ENCODE results near the gene G6PC3. TPM values are rescaled to one million over a fixed set of nuclear protein-coding genes. Genes with fewer than 3 reads are reported as not detected.

The G6PC3 gene
- total and polyA plus RNA-seq, 4 donors: 6.7 to 15.1 (median 8.3) TPM

DNA sequence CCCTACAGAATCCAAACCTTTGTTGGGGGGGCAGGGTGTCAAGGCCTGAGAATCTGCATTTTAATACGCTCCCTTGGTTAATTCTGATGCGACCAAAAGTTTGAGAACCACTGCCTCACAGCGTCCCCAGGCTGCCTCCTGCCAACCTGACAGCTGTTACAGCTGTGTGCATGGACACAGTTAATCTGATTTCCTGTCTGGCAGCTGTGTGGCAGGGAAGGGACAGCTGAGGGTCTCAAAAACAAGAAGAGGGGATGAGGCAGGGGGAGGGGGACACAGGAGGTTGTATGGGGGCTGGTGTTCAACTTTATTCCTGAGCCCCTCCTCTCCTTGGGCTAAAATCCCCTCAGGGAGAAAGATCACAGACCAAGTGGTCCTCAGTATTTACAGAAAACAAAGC, 35.4 kb downstream of the G6PC3 start:
- Histone ChIP-seq H3K4me1 (ENCODE audit: control insufficient read depth in 4 of 4, insufficient read depth in 4 of 4, low read length in 3 of 4) (peaks cover 22 to 74% (median 54%) of the 10 kb centered on the region in 4 donors), H3K4me3 (ENCODE audit: low read depth in 1 of 3, low read length in 3 of 3) (no peak overlapping the region), H3K9me3 (ENCODE audit: control insufficient read depth in 4 of 4, low read length in 3 of 4) (no peaks in the 10 kb centered on the region), H3K27ac (ENCODE audit: low read depth in 1 of 2, low read length in 2 of 2) (no peak overlapping the region), H3K27me3 (ENCODE audit: control insufficient read depth in 4 of 4, insufficient read depth in 4 of 4, low read length in 3 of 4) (no peaks in the 10 kb centered on the region), H3K9ac (ENCODE audit: low read depth in 1 of 2, low read length in 2 of 2) (no peak overlapping the region), H3K36me3 (ENCODE audit: control insufficient read depth in 4 of 4, insufficient read depth in 3 of 4, low read depth in 1 of 4, low read length in 3 of 4) (no peaks in the 10 kb centered on the region)
- TF ChIP-seq TAF1 (conservative IDR thresholded peaks at IDR 0.05) (no peak), GABPA (IDR thresholded peaks at IDR 0.05 in 1 of 2, conservative IDR thresholded peaks at IDR 0.05 in 1 of 2) (no peak), EGR1 (IDR thresholded peaks at IDR 0.05; ENCODE audit: low read depth in 2 of 2) (no peak), YY1 (IDR thresholded peaks at IDR 0.05) (no peak), FOXA2 (IDR thresholded peaks at IDR 0.05) (no peak), NR2F2 (IDR thresholded peaks at IDR 0.05) (no peak), RXRA (IDR thresholded peaks at IDR 0.05) (no peak), JUND (IDR thresholded peaks at IDR 0.05) (no peak), RAD21 (IDR thresholded peaks at IDR 0.05) (no peak), HNF4G (IDR thresholded peaks at IDR 0.05) (no peak), SP1 (IDR thresholded peaks at IDR 0.05) (no peak), FOXA1 (IDR thresholded peaks at IDR 0.05) (no peak), HNF4A (conservative IDR thresholded peaks at IDR 0.05) (no peak)
- TF ChIP-seq, protein P1, sequence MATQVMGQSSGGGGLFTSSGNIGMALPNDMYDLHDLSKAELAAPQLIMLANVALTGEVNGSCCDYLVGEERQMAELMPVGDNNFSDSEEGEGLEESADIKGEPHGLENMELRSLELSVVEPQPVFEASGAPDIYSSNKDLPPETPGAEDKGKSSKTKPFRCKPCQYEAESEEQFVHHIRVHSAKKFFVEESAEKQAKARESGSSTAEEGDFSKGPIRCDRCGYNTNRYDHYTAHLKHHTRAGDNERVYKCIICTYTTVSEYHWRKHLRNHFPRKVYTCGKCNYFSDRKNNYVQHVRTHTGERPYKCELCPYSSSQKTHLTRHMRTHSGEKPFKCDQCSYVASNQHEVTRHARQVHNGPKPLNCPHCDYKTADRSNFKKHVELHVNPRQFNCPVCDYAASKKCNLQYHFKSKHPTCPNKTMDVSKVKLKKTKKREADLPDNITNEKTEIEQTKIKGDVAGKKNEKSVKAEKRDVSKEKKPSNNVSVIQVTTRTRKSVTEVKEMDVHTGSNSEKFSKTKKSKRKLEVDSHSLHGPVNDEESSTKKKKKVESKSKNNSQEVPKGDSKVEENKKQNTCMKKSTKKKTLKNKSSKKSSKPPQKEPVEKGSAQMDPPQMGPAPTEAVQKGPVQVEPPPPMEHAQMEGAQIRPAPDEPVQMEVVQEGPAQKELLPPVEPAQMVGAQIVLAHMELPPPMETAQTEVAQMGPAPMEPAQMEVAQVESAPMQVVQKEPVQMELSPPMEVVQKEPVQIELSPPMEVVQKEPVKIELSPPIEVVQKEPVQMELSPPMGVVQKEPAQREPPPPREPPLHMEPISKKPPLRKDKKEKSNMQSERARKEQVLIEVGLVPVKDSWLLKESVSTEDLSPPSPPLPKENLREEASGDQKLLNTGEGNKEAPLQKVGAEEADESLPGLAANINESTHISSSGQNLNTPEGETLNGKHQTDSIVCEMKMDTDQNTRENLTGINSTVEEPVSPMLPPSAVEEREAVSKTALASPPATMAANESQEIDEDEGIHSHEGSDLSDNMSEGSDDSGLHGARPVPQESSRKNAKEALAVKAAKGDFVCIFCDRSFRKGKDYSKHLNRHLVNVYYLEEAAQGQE (IDR thresholded peaks at IDR 0.05): no peak
- TF ChIP-seq, protein P2, sequence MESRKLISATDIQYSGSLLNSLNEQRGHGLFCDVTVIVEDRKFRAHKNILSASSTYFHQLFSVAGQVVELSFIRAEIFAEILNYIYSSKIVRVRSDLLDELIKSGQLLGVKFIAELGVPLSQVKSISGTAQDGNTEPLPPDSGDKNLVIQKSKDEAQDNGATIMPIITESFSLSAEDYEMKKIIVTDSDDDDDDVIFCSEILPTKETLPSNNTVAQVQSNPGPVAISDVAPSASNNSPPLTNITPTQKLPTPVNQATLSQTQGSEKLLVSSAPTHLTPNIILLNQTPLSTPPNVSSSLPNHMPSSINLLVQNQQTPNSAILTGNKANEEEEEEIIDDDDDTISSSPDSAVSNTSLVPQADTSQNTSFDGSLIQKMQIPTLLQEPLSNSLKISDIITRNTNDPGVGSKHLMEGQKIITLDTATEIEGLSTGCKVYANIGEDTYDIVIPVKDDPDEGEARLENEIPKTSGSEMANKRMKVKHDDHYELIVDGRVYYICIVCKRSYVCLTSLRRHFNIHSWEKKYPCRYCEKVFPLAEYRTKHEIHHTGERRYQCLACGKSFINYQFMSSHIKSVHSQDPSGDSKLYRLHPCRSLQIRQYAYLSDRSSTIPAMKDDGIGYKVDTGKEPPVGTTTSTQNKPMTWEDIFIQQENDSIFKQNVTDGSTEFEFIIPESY (IDR thresholded peaks at IDR 0.05): no peak
- TF ChIP-seq, protein P3, sequence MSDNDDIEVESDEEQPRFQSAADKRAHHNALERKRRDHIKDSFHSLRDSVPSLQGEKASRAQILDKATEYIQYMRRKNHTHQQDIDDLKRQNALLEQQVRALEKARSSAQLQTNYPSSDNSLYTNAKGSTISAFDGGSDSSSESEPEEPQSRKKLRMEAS (IDR thresholded peaks at IDR 0.05): no peak
- TF ChIP-seq, protein P4, sequence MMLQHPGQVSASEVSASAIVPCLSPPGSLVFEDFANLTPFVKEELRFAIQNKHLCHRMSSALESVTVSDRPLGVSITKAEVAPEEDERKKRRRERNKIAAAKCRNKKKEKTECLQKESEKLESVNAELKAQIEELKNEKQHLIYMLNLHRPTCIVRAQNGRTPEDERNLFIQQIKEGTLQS (IDR thresholded peaks at IDR 0.05): no peak
- TF ChIP-seq, protein P5, sequence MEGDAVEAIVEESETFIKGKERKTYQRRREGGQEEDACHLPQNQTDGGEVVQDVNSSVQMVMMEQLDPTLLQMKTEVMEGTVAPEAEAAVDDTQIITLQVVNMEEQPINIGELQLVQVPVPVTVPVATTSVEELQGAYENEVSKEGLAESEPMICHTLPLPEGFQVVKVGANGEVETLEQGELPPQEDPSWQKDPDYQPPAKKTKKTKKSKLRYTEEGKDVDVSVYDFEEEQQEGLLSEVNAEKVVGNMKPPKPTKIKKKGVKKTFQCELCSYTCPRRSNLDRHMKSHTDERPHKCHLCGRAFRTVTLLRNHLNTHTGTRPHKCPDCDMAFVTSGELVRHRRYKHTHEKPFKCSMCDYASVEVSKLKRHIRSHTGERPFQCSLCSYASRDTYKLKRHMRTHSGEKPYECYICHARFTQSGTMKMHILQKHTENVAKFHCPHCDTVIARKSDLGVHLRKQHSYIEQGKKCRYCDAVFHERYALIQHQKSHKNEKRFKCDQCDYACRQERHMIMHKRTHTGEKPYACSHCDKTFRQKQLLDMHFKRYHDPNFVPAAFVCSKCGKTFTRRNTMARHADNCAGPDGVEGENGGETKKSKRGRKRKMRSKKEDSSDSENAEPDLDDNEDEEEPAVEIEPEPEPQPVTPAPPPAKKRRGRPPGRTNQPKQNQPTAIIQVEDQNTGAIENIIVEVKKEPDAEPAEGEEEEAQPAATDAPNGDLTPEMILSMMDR (IDR thresholded peaks at IDR 0.05; ENCODE audit: low read depth, low read length, missing input control): no peak
- 53% methylated on average over 3 of the region's 3 CpGs for WGBS
- no peak for DNase-seq (ENCODE audit: low spot score)

All from liver (tissue), 9 donors.